ENCODE data around the gene EPHA2.

The EPHA2 gene

DNA sequence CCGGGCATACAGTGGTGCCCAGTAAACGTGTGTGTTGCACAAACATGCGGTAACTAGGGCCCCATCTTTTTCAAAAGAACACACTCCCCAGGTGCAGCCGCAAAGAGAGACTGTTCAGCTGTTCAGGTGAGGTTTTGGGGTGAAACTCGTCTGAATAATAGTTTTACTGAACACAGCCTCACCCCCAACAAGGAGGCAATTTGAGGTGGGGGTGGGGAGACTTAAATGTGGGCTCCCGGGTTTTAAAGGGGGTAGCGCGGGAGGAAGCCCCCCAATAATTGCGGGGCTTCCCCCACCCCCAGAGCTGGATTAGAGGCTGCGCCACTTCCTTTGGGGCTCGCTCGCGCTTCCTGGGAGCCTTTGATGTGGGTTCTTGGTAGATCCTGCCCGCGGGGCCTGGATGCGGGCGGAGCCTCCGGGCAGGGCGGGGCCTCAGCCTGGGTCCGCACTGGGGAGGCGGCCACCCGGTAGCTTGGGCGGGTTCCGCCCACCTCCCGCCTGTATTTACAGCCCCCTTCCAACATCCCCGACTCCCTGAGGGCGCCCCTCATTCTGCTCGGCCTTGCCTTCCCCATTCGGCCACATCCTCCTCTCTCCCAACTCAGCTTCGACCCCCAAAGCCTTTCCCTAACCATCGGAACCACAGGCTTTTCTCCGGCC, 6.4 kb upstream of the EPHA2 start:
- no peaks in the 10 kb centered on the region for H3K36me3 ChIP-seq (ENCODE audit: insufficient read depth)
- no peak overlapping the region for H3K9ac ChIP-seq
- H3K4me2 ChIP-seq = no peak overlapping the region
- H3K79me2 ChIP-seq (ENCODE audit: insufficient read depth, low read depth) = no peaks in the 10 kb centered on the region
- TF ChIP-seq CTCF (conservative IDR thresholded peaks at IDR 0.05; ENCODE audit: low read depth, low read length) = no peak
- no peak overlapping the region for H2AFZ ChIP-seq (ENCODE audit: low read depth)
- H3K27me3 ChIP-seq (ENCODE audit: insufficient read depth, low read depth) = no peaks in the 10 kb centered on the region
- no peaks in the 10 kb centered on the region for H4K20me1 ChIP-seq (ENCODE audit: insufficient read depth)
- H3K27ac ChIP-seq = no peak overlapping the region
- H3K4me3 ChIP-seq (IDR thresholded peaks at IDR 0.05; ENCODE audit: insufficient read depth, low read depth, low read length) = no peak overlapping the region
- H3K4me1 ChIP-seq (ENCODE audit: low read depth, poor library complexity, severe bottlenecking) = no peaks in the 10 kb centered on the region

DNA sequence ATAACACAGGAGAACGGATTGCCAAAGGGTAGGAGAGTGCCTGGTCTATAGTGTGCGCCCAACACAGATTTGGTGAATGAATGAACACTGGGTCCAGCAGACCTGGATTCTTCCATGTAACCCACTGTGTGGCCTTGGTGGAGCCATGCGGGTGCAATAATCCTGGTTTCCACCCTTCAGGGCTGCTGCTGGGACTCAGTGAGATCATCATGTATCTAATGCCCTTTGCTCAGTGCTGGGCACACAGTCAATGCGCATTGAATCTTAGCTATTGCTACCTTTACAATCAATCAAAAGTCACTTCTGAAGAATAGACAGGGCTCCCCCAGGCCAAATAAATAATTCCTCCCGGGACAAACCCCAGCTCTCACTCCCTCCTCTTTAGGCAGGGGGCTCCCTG, 5.8 kb upstream of the EPHA2 start:
- H3K4me3 ChIP-seq (IDR thresholded peaks at IDR 0.05; ENCODE audit: insufficient read depth, low read depth, low read length) = no peak overlapping the region
- H4K20me1 ChIP-seq (ENCODE audit: insufficient read depth) = no peaks in the 10 kb centered on the region
- H3K27ac ChIP-seq = no peak overlapping the region
- no peak for TF ChIP-seq CTCF (conservative IDR thresholded peaks at IDR 0.05; ENCODE audit: low read depth, low read length)
- no peaks in the 10 kb centered on the region for H3K4me1 ChIP-seq (ENCODE audit: low read depth, poor library complexity, severe bottlenecking)
- H3K79me2 ChIP-seq (ENCODE audit: insufficient read depth, low read depth) = no peaks in the 10 kb centered on the region
- H3K4me2 ChIP-seq = no peak overlapping the region
- no peak overlapping the region for H2AFZ ChIP-seq (ENCODE audit: low read depth)
- H3K36me3 ChIP-seq (ENCODE audit: insufficient read depth) = no peaks in the 10 kb centered on the region
- no peak overlapping the region for H3K9ac ChIP-seq
- H3K27me3 ChIP-seq (ENCODE audit: insufficient read depth, low read depth) = no peaks in the 10 kb centered on the region

DNA sequence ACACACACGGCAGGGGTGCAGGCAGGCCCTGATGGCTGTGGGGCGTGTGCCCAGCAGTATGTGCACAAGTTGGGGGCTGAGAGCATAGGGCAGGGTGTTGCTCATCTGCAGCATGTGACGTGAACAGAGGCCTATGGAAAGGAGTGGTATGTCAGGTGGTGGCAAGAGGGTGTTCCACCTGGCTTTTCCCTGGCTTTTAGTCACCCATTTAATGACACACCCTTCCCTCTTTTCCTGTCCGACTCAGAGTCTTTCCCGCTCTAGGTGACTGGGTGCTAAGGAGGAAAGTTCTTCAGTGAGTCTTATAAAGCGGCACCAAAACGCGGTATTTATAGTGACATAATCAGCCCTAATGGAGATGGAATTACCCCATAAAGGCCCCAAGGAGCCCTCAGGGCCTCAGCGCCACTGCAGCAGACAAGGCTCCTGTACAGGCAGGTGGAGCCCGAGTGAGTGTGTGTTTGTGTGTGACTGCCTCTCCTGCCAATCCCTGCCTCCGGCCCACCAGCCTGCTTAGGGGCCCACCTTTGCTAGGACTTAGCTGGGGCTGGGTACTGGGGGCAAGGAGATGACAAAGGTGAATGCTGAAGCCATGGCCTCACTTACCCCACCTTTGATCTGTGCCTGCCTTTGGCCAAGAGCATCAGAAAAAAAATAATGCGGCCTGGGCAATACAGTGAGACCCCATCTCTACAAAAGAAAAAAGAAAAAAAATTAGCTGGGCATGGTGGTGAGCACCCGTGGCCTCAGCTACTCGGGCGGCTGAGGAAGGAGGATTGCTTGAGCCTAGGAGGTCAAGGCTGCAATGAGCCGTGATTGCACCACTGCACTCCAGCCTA, 3.3 kb upstream of the EPHA2 start:
- no peaks in the 10 kb centered on the region for H3K36me3 ChIP-seq (ENCODE audit: insufficient read depth)
- H3K27me3 ChIP-seq (ENCODE audit: insufficient read depth, low read depth) = no peaks in the 10 kb centered on the region
- no peaks in the 10 kb centered on the region for H3K79me2 ChIP-seq (ENCODE audit: insufficient read depth, low read depth)
- H3K4me1 ChIP-seq (ENCODE audit: low read depth, poor library complexity, severe bottlenecking) = no peaks in the 10 kb centered on the region
- H3K4me3 ChIP-seq (IDR thresholded peaks at IDR 0.05; ENCODE audit: insufficient read depth, low read depth, low read length) = no peak overlapping the region
- H3K9ac ChIP-seq = no peak overlapping the region
- TF ChIP-seq CTCF (conservative IDR thresholded peaks at IDR 0.05; ENCODE audit: low read depth, low read length) = no peak
- no peak overlapping the region for H2AFZ ChIP-seq (ENCODE audit: low read depth)
- no peak overlapping the region for H3K4me2 ChIP-seq
- H4K20me1 ChIP-seq (ENCODE audit: insufficient read depth) = no peaks in the 10 kb centered on the region
- no peak overlapping the region for H3K27ac ChIP-seq

DNA sequence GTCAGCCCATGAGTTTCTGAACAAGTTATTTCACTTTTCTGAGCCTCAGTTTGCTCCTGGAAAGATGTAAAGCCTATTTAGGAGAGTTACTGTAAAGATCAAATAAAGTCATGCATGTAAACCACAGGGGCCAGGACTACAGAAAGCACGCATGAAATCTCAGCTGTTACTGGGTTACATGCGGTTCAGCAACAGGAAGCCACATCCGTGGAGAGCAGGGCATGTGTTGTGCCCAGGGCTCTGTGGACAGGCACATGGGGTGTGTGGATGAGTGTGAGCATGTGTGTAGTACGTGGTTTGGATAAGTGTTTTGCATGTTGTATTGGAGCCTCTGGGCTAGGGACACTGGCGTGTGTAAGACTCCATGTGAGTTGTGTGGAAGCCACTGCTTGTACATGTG, 2.2 kb upstream of the EPHA2 start:
- H2AFZ ChIP-seq (ENCODE audit: low read depth) = no peak overlapping the region
- TF ChIP-seq CTCF (conservative IDR thresholded peaks at IDR 0.05; ENCODE audit: low read depth, low read length) = no peak
- H3K27me3 ChIP-seq (ENCODE audit: insufficient read depth, low read depth) = no peaks in the 10 kb centered on the region
- H4K20me1 ChIP-seq (ENCODE audit: insufficient read depth) = no peaks in the 10 kb centered on the region
- no peak overlapping the region for H3K27ac ChIP-seq
- H3K36me3 ChIP-seq (ENCODE audit: insufficient read depth) = no peaks in the 10 kb centered on the region
- H3K9ac ChIP-seq = no peak overlapping the region
- no peak overlapping the region for H3K4me2 ChIP-seq
- H3K4me3 ChIP-seq (IDR thresholded peaks at IDR 0.05; ENCODE audit: insufficient read depth, low read depth, low read length) = no peak overlapping the region
- no peaks in the 10 kb centered on the region for H3K79me2 ChIP-seq (ENCODE audit: insufficient read depth, low read depth)
- H3K4me1 ChIP-seq (ENCODE audit: low read depth, poor library complexity, severe bottlenecking) = no peaks in the 10 kb centered on the region
